ENCODE results near the gene MKX.

DNA sequence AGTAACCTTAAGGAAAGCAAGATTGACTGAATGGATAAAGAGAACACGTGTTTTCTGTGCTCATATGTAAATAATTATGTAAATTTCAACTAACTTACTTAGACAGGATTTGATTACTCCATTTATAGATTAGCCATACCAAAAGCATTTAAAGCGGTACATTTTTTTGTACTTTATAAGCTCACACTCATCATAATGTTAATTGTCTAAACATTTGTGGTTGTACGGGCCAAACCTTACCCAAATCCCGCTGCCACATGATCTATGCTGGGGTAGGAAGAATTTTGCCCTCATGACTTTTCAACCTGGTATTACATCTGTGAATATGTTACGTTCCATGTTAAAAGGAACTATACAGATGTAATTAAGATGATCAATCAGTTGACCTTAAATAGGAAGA lies 29.1 kb downstream of the MKX start:
- no peak for TF ChIP-seq CTCF (IDR thresholded peaks at IDR 0.05)
- no peak for TF ChIP-seq POLR2AphosphoS5 (IDR thresholded peaks at IDR 0.05)
